ENCODE measurements around the gene FKBP11.

DNA sequence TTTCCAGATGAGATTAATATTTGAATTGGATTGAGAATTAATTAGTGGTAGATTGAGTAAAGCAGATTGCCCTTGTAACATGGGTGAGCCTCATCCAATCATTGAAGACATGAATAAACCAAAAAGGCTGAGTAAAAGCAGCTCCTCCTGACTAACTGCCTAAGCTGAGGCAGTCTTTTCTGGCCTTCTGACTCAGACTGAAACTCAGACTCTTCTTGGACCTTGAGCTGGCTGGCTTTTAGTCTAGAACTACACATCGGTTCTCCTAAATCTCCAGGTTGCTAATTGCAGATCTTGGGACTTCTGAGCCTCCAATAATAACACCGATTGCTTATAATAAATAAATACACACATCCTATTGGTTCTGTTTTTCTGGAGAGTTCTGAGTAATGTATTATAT, 24.0 kb downstream of the FKBP11 start:
- TF ChIP-seq, protein P1, sequence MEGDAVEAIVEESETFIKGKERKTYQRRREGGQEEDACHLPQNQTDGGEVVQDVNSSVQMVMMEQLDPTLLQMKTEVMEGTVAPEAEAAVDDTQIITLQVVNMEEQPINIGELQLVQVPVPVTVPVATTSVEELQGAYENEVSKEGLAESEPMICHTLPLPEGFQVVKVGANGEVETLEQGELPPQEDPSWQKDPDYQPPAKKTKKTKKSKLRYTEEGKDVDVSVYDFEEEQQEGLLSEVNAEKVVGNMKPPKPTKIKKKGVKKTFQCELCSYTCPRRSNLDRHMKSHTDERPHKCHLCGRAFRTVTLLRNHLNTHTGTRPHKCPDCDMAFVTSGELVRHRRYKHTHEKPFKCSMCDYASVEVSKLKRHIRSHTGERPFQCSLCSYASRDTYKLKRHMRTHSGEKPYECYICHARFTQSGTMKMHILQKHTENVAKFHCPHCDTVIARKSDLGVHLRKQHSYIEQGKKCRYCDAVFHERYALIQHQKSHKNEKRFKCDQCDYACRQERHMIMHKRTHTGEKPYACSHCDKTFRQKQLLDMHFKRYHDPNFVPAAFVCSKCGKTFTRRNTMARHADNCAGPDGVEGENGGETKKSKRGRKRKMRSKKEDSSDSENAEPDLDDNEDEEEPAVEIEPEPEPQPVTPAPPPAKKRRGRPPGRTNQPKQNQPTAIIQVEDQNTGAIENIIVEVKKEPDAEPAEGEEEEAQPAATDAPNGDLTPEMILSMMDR (IDR thresholded peaks at IDR 0.05; ENCODE audit: poor library complexity, severe bottlenecking), result no peak
- TF ChIP-seq EZH2 (IDR thresholded peaks at IDR 0.05; ENCODE audit: borderline replicate concordance, insufficient read depth, low read length, poor library complexity, severe bottlenecking), result no peak
- no peak for TF ChIP-seq POLR2AphosphoS5 (IDR thresholded peaks at IDR 0.05)
- TF ChIP-seq EP300 (conservative IDR thresholded peaks at IDR 0.05; ENCODE audit: poor library complexity, severe bottlenecking), result no peak
- TF ChIP-seq, protein P2, sequence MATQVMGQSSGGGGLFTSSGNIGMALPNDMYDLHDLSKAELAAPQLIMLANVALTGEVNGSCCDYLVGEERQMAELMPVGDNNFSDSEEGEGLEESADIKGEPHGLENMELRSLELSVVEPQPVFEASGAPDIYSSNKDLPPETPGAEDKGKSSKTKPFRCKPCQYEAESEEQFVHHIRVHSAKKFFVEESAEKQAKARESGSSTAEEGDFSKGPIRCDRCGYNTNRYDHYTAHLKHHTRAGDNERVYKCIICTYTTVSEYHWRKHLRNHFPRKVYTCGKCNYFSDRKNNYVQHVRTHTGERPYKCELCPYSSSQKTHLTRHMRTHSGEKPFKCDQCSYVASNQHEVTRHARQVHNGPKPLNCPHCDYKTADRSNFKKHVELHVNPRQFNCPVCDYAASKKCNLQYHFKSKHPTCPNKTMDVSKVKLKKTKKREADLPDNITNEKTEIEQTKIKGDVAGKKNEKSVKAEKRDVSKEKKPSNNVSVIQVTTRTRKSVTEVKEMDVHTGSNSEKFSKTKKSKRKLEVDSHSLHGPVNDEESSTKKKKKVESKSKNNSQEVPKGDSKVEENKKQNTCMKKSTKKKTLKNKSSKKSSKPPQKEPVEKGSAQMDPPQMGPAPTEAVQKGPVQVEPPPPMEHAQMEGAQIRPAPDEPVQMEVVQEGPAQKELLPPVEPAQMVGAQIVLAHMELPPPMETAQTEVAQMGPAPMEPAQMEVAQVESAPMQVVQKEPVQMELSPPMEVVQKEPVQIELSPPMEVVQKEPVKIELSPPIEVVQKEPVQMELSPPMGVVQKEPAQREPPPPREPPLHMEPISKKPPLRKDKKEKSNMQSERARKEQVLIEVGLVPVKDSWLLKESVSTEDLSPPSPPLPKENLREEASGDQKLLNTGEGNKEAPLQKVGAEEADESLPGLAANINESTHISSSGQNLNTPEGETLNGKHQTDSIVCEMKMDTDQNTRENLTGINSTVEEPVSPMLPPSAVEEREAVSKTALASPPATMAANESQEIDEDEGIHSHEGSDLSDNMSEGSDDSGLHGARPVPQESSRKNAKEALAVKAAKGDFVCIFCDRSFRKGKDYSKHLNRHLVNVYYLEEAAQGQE (IDR thresholded peaks at IDR 0.05; ENCODE audit: borderline replicate concordance), result no peak
- no peak for TF ChIP-seq RAD21 (conservative IDR thresholded peaks at IDR 0.05)
- no peak for TF ChIP-seq MXI1 (conservative IDR thresholded peaks at IDR 0.05; ENCODE audit: poor library complexity, severe bottlenecking)

All from neural cell (in vitro differentiated cells).